ENCODE data around the gene TAS2R31.
"Not testable (repeated sequence)": the region's sequence is repeated elsewhere in the genome, so short reads cannot be mapped to it uniquely, and the experiment has no call there.

Gene TAS2R31, protein sequence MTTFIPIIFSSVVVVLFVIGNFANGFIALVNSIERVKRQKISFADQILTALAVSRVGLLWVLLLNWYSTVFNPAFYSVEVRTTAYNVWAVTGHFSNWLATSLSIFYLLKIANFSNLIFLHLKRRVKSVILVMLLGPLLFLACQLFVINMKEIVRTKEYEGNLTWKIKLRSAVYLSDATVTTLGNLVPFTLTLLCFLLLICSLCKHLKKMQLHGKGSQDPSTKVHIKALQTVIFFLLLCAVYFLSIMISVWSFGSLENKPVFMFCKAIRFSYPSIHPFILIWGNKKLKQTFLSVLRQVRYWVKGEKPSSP

GRCh38 chr12:11031307-11031706, at the start of gene TAS2R31:
TAS2R31 (minus strand) TSS chr12:11031407; CDS start chr12:11031335, 72 bp downstream.
- DNase-seq, result no peak

GRCh38 chr12:11078246-11078645, 47.0 kb upstream of the TAS2R31 start:
- DNase-seq, result no peak

- DNase-seq, result no peak
These were observed 44.4 kb upstream of the TAS2R31 start for GRCh38 chr12:11075642-11076041.

DNA sequence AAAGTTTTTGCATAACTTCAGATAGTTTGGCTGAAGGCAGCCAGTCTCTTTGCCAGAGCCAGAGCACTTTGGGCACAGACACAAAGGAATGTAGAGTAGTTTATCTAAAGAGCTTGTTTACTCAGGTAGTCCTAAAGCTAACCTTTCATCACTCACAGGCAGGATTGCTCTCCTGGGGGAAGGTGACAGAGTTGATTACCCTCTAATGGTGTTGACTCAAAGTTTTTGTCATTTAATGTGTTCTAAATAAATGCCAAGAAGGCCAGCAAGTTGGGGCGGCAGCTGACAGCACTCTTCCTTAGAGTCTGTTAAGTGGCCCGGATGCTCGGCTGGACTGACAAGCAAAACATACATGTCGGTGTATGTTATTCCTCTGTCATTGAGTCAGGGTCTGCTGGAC, 40.2 kb upstream of the TAS2R31 start:
- DNase-seq, result no peak

DNA sequence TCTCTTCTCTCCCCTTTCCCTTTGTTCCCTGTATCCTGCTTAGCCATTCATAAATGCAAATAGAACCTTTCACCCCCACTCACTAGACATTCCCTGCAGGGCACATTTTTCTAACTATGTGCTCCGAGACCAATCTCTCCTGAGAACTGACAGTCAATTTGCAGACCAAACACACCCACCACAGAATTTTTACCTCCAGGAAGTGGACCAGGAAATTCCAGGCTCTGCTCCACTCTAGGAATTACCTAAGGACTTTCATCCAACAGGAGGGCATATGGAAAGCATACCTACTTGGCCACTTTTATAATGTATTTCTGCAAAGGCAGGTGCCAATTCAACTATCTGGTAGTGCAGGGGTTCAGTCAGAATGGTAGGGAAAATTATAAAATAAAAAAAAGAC, 39.8 kb upstream of the TAS2R31 start:
- DNase-seq, result no peak

GRCh38 chr12:11069854-11070365, 38.7 kb upstream of the TAS2R31 start:
- no peak for DNase-seq

- no peak for DNase-seq
These were observed 36.3 kb upstream of the TAS2R31 start for GRCh38 chr12:11067514-11067913.

DNA sequence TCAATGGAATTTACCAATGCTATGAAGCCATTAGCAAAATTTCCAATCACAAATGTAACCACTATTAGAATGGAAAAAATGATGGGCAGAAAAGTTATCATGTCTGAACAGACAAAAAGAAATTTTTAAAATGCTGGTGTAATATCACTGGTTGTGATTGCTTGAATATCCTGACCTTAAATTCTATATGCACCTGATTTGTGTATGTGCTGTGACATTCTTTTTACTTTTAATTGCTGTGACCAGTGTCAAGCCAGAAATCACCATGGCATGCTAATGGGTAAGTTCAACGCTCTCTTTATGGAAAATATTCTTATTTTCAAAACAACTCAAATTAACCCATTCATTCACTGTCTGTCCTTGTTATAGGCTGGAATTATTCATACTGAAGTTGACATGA, 31.0 kb upstream of the TAS2R31 start, which contains the start of gene TAS2R46:
TAS2R46 (minus strand) TSS at position 101 of the 400 bp plus-strand sequence; CDS start at position 101, 0 bp downstream.
- not testable (repeated sequence) for DNase-seq

GRCh38 chr12:11059784-11060183, 28.6 kb upstream of the TAS2R31 start:
- DNase-seq, result no peak

GRCh38 chr12:11059041-11059440, 27.8 kb upstream of the TAS2R31 start:
- no peak for DNase-seq

DNA sequence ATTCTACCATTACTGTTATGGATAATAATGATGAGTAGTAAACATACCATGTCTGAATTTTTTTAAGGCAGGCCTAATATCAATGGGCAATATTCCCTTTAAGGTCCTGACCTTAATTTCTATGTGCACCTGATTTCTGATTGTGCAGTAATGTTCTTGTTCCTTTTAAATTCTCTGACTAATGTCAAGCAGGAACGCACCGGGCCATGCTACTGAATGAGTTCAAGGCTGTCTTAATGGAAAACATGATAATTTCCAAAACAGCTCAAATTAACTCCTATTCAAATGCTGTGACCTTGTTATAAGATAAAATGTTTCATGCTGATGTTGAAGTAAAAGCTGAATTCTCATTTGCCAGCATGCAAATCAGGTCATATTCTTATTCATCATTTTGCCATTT, 24.1 kb upstream of the TAS2R31 start:
- DNase-seq, result no peak

- not testable (repeated sequence) for DNase-seq
These were observed 18.8 kb upstream of the TAS2R31 start for GRCh38 chr12:11049806-11050531.

- not testable (repeated sequence) for DNase-seq
These were observed 10.2 kb upstream of the TAS2R31 start for GRCh38 chr12:11041366-11041765.

DNA sequence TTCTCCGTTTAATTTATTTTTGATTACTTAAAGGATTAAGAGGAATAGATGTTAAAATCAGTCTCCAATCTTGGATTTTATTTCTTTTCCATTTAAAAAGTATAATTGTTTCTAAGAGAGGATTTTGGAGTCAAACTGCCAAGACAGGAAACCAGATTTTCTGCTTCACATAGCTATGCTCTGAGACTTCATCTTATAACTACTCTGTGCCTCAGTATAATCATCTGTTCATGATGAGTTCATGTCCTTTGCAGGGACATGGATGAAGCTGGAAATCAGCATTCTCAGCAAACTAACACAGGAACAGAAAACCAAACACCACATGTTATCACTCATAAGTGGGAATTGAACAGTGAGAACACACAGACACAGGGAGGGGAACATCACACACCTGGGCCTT, 9.0 kb upstream of the TAS2R31 start:
- no peak for DNase-seq

- DNase-seq, result no peak
These were observed 8.0 kb upstream of the TAS2R31 start for GRCh38 chr12:11039171-11039570.

DNA sequence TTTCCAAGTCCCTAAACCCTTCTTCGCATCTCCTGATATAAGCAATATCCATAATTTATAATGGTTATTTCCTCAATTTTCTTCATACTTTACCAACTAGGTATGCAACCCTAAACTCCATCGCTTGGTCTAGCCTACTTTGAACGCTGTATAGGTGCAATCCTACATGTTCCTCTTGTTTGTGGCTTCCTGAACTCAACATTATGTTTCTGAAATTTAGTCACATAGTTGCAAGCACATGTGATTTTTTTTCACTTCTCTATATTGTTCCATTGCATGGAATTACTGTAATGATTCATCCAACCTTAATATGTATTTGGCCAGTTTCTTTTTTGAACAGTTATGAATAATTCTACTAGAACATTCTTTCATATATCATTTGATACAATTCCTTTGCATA, 2.8 kb upstream of the TAS2R31 start:
- DNase-seq, result not testable (repeated sequence)

- DNase-seq, result no peak
These were observed 5.1 kb downstream of the TAS2R31 start for GRCh38 chr12:11026118-11026517.

GRCh38 chr12:11023387-11023786, 7.8 kb downstream of the TAS2R31 start:
- DNase-seq, result no peak

- DNase-seq, result no peak
These were observed 8.7 kb downstream of the TAS2R31 start, which contains the start of gene TAS2R19 for GRCh38 chr12:11022520-11022919. TAS2R19 (minus strand) TSS chr12:11022620; CDS start chr12:11022571, 49 bp downstream.

DNA sequence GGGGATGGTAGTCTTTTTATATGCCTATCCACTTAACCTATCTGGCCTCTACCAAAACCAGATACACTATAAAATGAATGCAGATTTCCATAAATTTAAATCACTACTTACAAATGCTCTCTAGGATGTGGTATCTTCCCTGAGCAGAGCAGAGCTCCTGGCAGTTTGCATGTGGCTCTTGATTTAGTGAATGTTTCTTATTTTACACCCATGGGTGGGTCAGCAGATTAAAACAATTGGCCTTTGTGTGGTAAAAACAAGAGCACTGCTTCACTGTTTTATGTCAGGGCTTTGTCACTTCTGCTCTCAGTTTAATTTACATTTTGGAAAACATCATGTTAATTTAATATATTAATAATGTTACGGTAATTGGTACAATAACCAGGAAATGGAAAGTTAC, 14.3 kb downstream of the TAS2R31 start:
- no peak for DNase-seq

- no peak for DNase-seq
These were observed 15.3 kb downstream of the TAS2R31 start for GRCh38 chr12:11015775-11016430.

GRCh38 chr12:11014234-11014633, 17.0 kb downstream of the TAS2R31 start:
- DNase-seq, result no peak

GRCh38 chr12:11007608-11008007, 23.6 kb downstream of the TAS2R31 start:
- no peak for DNase-seq

Measured in stimulated activated CD8-positive, alpha-beta memory T cell treated with anti-CD3 and anti-CD28 coated beads, Interleukin-4, amount 100 ng/mL, for 48 hours (primary cell).